H54 (cell line): ENCODE measurements around the gene NPY5R.

Experiments used
- DNase-seq: peaks from one replicate; pipeline ENCODE4 v3.0.0; 2011; ENCODE audit warnings: low spot score, mixed read lengths; ENCODE audit not compliant: insufficient read length
- FAIRE-seq: peaks from 3 replicates; lab custom pipeline; 2011; peaks lifted over from hg19 to GRCh38; lab: Jason Lieb, UNC
- POLR2A ChIP-seq: IDR thresholded peaks from 2 replicates; pipeline ENCODE4 v1.6.1; 2011; ENCODE audit warnings: low read depth, mild to moderate bottlenecking, low read length

The NPY5R gene

DNA sequence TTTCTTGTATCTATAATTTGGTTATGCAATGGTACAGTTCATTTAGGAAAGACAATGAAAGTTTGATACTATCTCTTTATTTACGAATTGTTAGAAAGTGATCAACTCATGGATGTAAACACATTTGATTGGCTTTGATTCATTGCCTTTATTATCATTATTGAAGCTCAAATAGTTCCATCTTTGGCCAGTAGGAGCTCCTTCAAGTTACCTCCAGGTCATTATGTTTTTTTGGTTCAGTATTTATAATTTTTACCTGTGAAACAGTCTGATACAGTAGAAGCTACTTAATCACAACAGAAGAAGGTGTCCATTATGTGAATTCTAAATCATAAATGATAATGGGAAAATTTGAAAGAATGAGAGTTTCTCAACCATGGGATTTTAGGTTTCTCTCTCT lies 12.4 kb downstream of the NPY5R start:
- FAIRE-seq (no peak), DNase-seq (no peak)
- no peak for TF ChIP-seq POLR2A

DNA sequence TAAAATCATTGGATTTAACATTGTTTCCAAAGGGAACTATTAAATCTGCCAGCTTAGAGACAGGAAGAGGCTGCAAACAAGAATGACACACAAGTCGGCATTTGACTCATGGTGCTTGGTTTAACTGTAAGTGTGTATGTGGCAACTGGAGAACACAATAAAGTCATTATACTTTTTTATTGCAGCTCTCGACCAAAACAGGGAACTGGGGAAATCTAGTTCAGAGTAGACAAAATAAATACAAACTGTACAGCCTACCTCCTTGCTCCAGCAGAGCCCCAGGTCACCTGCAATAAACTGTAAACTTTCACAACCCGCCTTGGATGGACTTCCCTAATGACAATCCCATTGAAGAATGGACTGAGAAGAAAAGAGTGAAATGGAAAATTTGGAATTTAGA lies 24.0 kb downstream of the NPY5R start:
- no peak for FAIRE-seq
- DNase-seq: no peak

DNA sequence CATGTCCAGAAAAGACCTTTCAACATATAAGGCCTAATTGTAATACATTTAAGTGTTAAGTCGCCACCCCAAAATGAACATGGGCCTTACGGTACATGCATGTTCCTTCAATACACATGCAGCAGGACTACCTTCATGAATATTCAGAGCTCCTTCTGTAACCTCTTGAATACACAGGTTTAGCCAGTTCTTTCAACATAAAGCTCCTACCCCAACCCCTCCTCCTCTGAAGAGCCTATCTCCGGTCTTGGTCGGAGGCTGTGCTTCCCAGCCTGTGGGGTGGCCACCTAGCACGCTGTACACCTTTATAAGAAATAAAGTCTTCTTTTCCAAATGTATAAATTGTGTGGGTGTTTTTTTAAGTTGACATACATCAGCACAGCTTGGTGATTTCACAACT lies 28.3 kb downstream of the NPY5R start:
- DNase-seq (no peak), FAIRE-seq (no peak)
- TF ChIP-seq POLR2A: no peak

More for the DNA sequence above, 24.0 kb downstream of the NPY5R start:
- no peak for TF ChIP-seq POLR2A

GRCh38 chr4:163378661-163379060 lies 35.0 kb downstream of the NPY5R start:
- FAIRE-seq (no peak), DNase-seq (no peak)
- no peak for TF ChIP-seq POLR2A

DNA sequence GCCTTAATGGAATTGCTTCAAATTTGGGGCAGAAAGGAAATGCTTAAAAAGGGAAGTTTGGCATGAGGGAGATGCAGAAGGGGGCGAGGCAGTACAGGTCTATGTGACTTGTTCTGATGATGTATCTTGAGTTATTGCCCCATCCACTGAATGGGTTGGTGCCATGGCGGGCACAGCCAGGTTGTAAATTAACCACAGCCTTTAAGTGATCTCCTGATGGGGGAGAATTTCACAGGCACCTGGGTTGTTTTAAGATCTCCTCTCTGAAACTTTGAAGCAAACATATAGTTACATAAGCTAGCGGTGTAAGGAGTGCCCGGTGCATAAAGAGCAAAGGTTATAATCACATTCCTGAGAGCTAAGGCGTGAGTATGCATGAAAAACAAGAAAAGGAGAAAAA lies 37.0 kb downstream of the NPY5R start:
- TF ChIP-seq POLR2A: no peak
- DNase-seq (no peak), FAIRE-seq (no peak)

DNA sequence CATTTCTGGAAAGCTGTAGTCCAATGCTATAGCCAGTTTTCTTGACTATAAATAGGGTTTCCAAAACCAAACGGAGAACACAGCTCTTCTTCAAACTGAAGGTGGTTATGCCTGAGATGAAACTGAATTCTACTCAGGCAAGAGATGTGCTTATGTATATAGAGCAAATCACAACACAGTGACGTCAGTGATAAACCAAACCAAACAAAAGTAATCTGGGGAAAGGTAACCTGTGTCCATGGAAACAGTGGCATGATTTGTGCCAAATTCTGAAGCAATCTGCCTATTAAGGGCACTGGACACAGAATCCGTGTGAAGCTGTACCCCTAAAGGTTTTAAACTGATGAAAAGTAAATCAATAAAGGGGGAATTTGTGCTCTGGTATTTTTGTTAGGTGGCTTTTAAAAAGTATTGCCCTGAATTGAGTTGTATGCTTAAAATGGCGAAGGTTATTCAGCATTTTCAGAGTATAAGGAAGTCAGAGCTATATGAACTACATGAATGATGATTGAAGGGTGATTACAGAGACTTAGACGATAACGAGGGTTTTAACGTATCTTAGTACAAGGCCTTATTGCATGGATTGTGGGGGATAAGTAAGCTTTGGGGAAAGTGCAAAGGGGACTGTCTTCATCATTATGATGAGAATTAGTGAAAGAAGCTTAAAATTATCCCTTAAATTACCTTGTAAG lies 38.6 kb downstream of the NPY5R start:
- DNase-seq (no peak), FAIRE-seq (no peak)
- TF ChIP-seq POLR2A: no peak

DNA sequence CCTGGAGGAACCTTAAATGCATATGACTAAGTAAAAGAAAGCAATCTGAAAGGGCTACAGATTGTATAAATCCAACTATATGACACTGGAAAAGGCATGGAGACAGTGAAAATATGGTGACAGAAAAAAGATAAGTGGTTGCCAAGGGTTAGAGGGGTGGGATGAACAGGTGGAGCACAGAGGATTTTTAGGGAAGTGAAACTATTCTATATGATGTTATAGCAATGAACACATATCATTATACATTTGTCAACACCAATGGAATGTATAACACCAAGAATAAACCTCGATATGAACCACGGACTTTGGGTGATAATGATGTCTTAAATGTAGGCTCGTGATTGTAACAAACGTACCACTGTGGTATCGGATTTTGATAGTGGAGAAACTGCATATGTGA lies 40.7 kb downstream of the NPY5R start:
- FAIRE-seq (no peak), DNase-seq (no peak)
- TF ChIP-seq POLR2A: no peak

DNA sequence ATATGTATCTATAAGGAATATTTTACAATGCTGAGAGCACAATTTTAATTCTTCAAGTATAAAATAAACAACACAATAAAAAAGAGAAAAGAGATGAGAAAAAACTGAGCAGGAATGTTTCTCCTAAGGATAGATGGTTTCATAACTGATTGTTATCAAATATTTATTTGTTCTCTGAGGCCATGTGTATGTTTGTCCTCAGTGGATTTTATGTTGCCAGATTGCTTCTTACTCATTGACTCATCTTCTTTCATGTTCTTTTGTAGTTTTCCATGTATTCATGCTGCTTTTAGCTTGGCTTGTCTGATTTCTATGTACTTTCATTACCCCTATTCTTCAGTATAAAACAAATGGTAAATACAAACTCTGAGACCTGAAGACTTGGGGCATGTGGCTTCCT lies 41.2 kb downstream of the NPY5R start:
- DNase-seq (no peak), FAIRE-seq (no peak)
- TF ChIP-seq POLR2A: no peak

DNA sequence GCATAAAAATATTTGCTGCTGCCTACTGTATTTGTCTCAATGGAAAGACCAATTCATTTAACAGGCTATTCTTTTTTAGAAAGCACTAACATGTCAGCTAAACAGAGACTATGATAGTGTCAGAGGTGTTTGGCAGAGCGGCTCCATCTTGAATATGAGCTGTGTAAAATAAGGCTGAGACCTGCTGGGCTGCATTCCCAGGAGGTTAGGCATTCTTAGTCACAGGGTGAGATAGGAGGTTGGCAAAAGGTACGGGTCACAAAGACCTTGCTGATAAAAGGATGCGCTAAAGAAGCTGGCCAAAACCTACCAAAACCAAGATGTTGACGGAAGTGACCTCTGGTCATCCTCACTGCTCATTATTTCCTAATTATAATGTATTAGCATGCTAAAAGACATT lies 41.8 kb downstream of the NPY5R start:
- DNase-seq: no peak
- no peak for FAIRE-seq
- no peak for TF ChIP-seq POLR2A

- FAIRE-seq: no peak
- TF ChIP-seq POLR2A: no peak
Measured at GRCh38 chr4:163391756-163392155, 48.1 kb downstream of the NPY5R start.

GRCh38 chr4:163392328-163392727 lies 48.6 kb downstream of the NPY5R start:
- TF ChIP-seq POLR2A: no peak

More at GRCh38 chr4:163391756-163392155, 48.1 kb downstream of the NPY5R start:
- DNase-seq: no peak

GRCh38 chr4:163393471-163393870 lies 49.8 kb downstream of the NPY5R start:
- DNase-seq: no peak
- TF ChIP-seq POLR2A: no peak
- FAIRE-seq: no peak

More at GRCh38 chr4:163392328-163392727, 48.6 kb downstream of the NPY5R start:
- no peak for DNase-seq
- FAIRE-seq: no peak

- FAIRE-seq (no peak), DNase-seq (no peak)
- TF ChIP-seq POLR2A: no peak
Measured at GRCh38 chr4:163395055-163395454, 51.4 kb downstream of the NPY5R start.

DNA sequence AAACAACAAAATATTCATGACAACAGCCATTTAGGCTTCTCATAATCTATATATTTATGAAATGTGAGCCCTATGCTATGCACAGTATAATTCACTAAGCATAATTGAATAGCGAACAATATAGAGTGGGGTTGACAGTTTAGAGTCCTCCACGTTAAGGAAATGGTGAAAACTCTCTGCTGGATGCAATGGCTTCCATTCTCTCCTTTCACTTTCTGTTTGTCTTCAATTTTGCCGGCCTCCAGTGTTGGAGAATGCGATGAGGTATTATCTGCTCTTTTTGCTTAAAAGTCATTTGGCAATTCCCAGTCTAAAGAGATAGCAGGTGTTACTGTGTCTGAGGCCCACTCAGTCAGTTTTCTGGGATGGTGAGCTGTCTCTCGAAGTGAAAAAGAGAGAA lies 52.1 kb downstream of the NPY5R start:
- no peak for TF ChIP-seq POLR2A
- no peak for DNase-seq
- no peak for FAIRE-seq

DNA sequence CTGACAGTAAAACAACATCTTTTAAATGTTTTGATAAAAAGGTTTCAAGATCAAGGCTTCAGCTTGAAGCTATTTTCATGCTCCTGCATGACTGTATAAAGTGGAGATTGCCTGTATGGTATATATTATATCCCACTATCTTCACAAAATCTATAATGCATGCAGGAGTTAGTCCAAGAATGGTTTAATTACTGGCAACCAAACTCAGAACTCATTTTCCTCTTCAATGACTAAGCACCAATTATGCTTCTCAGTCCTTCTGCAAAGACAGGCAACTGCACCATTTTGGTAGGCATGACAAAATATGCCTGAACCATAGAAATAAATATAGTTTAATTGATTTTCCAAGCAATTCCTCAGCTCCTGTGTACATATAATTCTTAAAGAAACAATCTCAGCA lies 54.5 kb downstream of the NPY5R start:
- FAIRE-seq (no peak), DNase-seq (no peak)
- no peak for TF ChIP-seq POLR2A
